ENCODE measurements around the gene TMED1. TPM values are rescaled to one million over a fixed set of nuclear protein-coding genes. Genes with fewer than 3 reads are reported as not detected.

The TMED1 gene
- total and polyA plus RNA-seq, 9 of the 15 experiments (the other 6 are each of a cell fraction or from before 2014, with no cell fraction given) = 0.86 to 30.2 (median 23.5) TPM

DNA sequence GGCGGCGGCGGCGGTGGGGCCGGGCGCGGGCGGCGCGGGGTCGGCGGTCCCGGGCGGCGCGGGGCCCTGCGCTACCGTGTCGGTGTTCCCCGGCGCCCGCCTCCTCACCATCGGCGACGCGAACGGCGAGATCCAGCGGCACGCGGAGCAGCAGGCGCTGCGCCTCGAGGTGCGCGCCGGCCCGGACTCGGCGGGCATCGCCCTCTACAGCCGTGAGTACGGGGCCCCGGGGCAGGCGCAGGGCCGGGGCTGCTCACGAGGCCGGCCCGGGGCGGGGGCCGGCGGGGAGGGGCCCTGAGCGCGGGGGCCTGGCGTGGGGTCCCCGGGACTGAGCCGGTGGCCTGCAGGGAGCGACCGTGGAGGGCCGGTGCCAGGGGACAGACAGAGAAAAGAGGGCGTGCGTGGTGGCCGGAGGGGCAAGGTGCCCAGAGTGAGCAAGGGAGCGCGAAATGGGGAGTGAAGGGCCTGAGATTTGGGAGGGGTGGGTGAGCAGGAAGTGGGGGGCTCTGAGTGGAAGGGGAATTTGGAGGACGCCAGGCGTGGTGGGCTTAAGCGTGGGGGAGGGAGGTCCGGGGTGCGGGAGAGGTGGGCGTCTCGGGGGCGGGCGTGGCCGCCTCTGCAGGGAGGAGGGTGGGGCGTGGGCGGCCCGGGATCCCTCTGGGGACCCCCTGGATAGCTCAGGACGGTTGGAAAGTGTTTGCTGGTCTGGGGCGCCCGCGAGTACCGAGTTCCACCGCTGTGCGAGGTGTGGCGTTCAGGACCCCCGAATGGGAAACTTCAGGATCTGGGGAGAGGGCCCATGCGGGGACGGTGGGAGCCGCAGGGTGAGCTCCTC lies 35.9 kb upstream of the TMED1 start (continued):
- TF ChIP-seq, protein P1, sequence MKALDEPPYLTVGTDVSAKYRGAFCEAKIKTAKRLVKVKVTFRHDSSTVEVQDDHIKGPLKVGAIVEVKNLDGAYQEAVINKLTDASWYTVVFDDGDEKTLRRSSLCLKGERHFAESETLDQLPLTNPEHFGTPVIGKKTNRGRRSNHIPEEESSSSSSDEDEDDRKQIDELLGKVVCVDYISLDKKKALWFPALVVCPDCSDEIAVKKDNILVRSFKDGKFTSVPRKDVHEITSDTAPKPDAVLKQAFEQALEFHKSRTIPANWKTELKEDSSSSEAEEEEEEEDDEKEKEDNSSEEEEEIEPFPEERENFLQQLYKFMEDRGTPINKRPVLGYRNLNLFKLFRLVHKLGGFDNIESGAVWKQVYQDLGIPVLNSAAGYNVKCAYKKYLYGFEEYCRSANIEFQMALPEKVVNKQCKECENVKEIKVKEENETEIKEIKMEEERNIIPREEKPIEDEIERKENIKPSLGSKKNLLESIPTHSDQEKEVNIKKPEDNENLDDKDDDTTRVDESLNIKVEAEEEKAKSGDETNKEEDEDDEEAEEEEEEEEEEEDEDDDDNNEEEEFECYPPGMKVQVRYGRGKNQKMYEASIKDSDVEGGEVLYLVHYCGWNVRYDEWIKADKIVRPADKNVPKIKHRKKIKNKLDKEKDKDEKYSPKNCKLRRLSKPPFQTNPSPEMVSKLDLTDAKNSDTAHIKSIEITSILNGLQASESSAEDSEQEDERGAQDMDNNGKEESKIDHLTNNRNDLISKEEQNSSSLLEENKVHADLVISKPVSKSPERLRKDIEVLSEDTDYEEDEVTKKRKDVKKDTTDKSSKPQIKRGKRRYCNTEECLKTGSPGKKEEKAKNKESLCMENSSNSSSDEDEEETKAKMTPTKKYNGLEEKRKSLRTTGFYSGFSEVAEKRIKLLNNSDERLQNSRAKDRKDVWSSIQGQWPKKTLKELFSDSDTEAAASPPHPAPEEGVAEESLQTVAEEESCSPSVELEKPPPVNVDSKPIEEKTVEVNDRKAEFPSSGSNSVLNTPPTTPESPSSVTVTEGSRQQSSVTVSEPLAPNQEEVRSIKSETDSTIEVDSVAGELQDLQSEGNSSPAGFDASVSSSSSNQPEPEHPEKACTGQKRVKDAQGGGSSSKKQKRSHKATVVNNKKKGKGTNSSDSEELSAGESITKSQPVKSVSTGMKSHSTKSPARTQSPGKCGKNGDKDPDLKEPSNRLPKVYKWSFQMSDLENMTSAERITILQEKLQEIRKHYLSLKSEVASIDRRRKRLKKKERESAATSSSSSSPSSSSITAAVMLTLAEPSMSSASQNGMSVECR (CRISPR knock-in tag; IDR thresholded peaks at IDR 0.05) = peak; percentile 58
- TF ChIP-seq ZBTB7A (IDR thresholded peaks at IDR 0.05; ENCODE audit: borderline replicate concordance, control insufficient read depth, low read depth, low read length) (peak; percentile 95), GATAD2B (IDR thresholded peaks at IDR 0.05; ENCODE audit: borderline replicate concordance) (0 out of 2 replicates have a peak, but pooled peaks have one; percentile 10), CBX2 (IDR thresholded peaks at IDR 0.05; ENCODE audit: insufficient read depth, low read length, poor library complexity, severe bottlenecking) (no peak), PHF8 (IDR thresholded peaks at IDR 0.05; ENCODE audit: borderline replicate concordance, low read length) (peak; percentile 52; the same call in 1 of the 2 replicates), SIN3A (IDR thresholded peaks at IDR 0.05; ENCODE audit: borderline replicate concordance in 2 of 2, control insufficient read depth in 1 of 2, low read depth in 2 of 2, low read length in 2 of 2) (peak; percentile 22 to 30; a peak in 1 of 4 replicates)
- TF ChIP-seq, protein P2, sequence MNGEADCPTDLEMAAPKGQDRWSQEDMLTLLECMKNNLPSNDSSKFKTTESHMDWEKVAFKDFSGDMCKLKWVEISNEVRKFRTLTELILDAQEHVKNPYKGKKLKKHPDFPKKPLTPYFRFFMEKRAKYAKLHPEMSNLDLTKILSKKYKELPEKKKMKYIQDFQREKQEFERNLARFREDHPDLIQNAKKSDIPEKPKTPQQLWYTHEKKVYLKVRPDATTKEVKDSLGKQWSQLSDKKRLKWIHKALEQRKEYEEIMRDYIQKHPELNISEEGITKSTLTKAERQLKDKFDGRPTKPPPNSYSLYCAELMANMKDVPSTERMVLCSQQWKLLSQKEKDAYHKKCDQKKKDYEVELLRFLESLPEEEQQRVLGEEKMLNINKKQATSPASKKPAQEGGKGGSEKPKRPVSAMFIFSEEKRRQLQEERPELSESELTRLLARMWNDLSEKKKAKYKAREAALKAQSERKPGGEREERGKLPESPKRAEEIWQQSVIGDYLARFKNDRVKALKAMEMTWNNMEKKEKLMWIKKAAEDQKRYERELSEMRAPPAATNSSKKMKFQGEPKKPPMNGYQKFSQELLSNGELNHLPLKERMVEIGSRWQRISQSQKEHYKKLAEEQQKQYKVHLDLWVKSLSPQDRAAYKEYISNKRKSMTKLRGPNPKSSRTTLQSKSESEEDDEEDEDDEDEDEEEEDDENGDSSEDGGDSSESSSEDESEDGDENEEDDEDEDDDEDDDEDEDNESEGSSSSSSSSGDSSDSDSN (IDR thresholded peaks at IDR 0.05; ENCODE audit: borderline replicate concordance in 1 of 2, low read depth in 2 of 2, low read length in 2 of 2) = 0 out of 4 replicates have a peak, but pooled peaks of 1 of the 2 experiments have one; percentile 32
- TF ChIP-seq, protein P3, sequence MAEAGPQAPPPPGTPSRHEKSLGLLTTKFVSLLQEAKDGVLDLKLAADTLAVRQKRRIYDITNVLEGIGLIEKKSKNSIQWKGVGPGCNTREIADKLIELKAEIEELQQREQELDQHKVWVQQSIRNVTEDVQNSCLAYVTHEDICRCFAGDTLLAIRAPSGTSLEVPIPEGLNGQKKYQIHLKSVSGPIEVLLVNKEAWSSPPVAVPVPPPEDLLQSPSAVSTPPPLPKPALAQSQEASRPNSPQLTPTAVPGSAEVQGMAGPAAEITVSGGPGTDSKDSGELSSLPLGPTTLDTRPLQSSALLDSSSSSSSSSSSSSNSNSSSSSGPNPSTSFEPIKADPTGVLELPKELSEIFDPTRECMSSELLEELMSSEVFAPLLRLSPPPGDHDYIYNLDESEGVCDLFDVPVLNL (CRISPR knock-in tag; IDR thresholded peaks at IDR 0.05; ENCODE audit: low read depth) = no peak
- TF ChIP-seq, protein P4, sequence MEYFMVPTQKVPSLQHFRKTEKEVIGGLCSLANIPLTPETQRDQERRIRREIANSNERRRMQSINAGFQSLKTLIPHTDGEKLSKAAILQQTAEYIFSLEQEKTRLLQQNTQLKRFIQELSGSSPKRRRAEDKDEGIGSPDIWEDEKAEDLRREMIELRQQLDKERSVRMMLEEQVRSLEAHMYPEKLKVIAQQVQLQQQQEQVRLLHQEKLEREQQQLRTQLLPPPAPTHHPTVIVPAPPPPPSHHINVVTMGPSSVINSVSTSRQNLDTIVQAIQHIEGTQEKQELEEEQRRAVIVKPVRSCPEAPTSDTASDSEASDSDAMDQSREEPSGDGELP (CRISPR knock-in tag; IDR thresholded peaks at IDR 0.05; ENCODE audit: borderline replicate concordance) = peak; percentile 26; the same call in 1 of the 2 replicates

Data from K562 (cell line).